ENCODE results near the gene GM2A.

The GM2A gene

DNA sequence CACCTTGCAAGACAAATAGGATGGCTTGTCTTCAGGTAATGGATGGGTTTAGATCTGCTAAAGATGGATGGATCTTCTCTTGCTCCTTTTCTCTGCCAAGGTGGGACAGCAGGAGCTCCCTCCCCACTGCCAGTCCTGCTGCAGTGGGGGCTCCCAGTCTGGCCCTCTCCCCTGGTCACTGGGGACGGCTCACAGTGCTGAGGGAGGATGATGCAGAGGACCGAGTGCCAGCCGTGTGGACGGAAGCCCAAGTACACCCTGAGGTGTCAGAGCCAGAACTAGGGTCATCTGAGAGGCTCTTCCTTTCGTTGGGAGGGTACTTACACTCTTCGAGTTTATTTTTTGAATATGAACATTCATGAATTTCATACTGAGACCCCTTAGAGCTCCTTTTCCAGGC, 34.8 kb upstream of the GM2A start:
- H3K4me3 ChIP-seq (ENCODE audit: low read depth, low read length, poor library complexity, severe bottlenecking) = peak overlapping the region; percentile 88
- no peaks in the 10 kb centered on the region for H4K20me1 ChIP-seq (ENCODE audit: insufficient read depth, low read length)
- peaks cover 86% of the 10 kb centered on the region for H3K36me3 ChIP-seq (ENCODE audit: insufficient read depth, low read length)
- H3K27ac ChIP-seq (ENCODE audit: low read depth, low read length, poor library complexity, severe bottlenecking) = peak overlapping the region; percentile 98
- no peak overlapping the region for H2AFZ ChIP-seq (ENCODE audit: low read length)
- peaks cover 72% of the 10 kb centered on the region for H3K79me2 ChIP-seq (ENCODE audit: insufficient read depth, low read length)
- H3F3A ChIP-seq (ENCODE audit: insufficient read depth, low read length) = peaks cover 8% of the 10 kb centered on the region
- H3K4me2 ChIP-seq (ENCODE audit: low read length) = peak overlapping the region; percentile 80
- no peaks in the 10 kb centered on the region for H3K27me3 ChIP-seq (ENCODE audit: insufficient read depth, low read length)
- no peaks in the 10 kb centered on the region for H3K9me2 ChIP-seq (ENCODE audit: low read depth, low read length)
- peak overlapping the region; percentile 84 for H3K9ac ChIP-seq (ENCODE audit: low read length)
- peaks cover 95% of the 10 kb centered on the region for H3K4me1 ChIP-seq (ENCODE audit: insufficient read depth, low read length, severe bottlenecking)
- H3K9me3 ChIP-seq (ENCODE audit: low read length) = no peaks in the 10 kb centered on the region
- no peak for TF ChIP-seq EZH2 (IDR thresholded peaks at IDR 0.05; ENCODE audit: borderline replicate concordance, low read length)
- TF ChIP-seq, protein P1, sequence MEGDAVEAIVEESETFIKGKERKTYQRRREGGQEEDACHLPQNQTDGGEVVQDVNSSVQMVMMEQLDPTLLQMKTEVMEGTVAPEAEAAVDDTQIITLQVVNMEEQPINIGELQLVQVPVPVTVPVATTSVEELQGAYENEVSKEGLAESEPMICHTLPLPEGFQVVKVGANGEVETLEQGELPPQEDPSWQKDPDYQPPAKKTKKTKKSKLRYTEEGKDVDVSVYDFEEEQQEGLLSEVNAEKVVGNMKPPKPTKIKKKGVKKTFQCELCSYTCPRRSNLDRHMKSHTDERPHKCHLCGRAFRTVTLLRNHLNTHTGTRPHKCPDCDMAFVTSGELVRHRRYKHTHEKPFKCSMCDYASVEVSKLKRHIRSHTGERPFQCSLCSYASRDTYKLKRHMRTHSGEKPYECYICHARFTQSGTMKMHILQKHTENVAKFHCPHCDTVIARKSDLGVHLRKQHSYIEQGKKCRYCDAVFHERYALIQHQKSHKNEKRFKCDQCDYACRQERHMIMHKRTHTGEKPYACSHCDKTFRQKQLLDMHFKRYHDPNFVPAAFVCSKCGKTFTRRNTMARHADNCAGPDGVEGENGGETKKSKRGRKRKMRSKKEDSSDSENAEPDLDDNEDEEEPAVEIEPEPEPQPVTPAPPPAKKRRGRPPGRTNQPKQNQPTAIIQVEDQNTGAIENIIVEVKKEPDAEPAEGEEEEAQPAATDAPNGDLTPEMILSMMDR (IDR thresholded peaks at IDR 0.05; ENCODE audit: low read length) = no peak

DNA sequence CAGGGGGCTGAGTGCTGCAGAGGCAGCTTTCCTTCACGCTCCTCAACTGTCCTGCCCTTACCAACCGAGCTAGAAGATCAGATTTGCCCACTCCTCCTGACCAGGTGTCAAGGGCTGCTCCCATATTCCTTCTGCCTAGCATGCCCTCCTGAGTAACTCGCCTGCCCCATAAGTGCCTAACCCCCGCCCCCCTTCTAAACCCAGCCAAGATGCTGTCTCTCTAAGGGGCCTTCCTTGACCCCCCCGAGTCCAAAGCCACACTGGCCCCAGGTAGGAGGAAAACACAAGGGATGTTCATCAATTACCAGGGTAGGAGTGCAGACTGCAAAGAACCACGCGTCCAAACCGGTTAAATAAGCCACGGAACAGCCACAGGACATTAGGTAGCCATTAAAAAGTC, 33.8 kb upstream of the GM2A start:
- Histone ChIP-seq H3K9ac (ENCODE audit: low read length) (peak overlapping the region; percentile 84), H3K36me3 (ENCODE audit: insufficient read depth, low read length) (peaks cover 85% of the 10 kb centered on the region), H4K20me1 (ENCODE audit: insufficient read depth, low read length) (no peaks in the 10 kb centered on the region), H3K79me2 (ENCODE audit: insufficient read depth, low read length) (peaks cover 76% of the 10 kb centered on the region), H3K27ac (ENCODE audit: low read depth, low read length, poor library complexity, severe bottlenecking) (peak overlapping the region; percentile 98), H3K4me3 (ENCODE audit: low read depth, low read length, poor library complexity, severe bottlenecking) (peak overlapping the region; percentile 88), H2AFZ (ENCODE audit: low read length) (no peak overlapping the region), H3K4me1 (ENCODE audit: insufficient read depth, low read length, severe bottlenecking) (peaks cover 88% of the 10 kb centered on the region), H3K4me2 (ENCODE audit: low read length) (peak overlapping the region; percentile 80), H3K9me2 (ENCODE audit: low read depth, low read length) (no peaks in the 10 kb centered on the region), H3K27me3 (ENCODE audit: insufficient read depth, low read length) (no peaks in the 10 kb centered on the region), H3F3A (ENCODE audit: insufficient read depth, low read length) (peaks cover 3% of the 10 kb centered on the region; the same call in 1 of the 2 replicates), H3K9me3 (ENCODE audit: low read length) (no peaks in the 10 kb centered on the region)
- TF ChIP-seq, protein P1 (IDR thresholded peaks at IDR 0.05; ENCODE audit: low read length) = no peak
- TF ChIP-seq EZH2 (IDR thresholded peaks at IDR 0.05; ENCODE audit: borderline replicate concordance, low read length) = no peak

DNA sequence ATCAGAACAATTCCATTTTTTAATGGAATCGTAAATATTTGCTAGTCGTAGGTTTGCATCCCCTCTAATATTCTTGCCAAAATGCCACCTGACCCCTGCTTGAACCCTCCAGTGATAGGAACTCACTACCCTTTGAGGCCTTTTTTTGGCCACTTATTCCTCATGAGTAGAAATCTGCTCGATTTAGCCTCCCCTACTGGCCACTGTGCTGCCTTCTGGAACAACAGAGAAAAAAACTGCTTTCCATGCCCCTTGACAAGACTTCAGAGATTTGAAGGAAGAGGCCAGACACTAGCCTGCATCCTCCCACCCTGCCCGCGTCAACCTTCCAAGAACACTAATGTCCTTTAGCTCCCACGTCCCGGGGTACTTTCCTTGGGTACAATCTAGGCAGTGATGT, 33.2 kb upstream of the GM2A start:
- Histone ChIP-seq H3K79me2 (ENCODE audit: insufficient read depth, low read length) (peaks cover 76% of the 10 kb centered on the region), H4K20me1 (ENCODE audit: insufficient read depth, low read length) (no peaks in the 10 kb centered on the region), H3K9me2 (ENCODE audit: low read depth, low read length) (no peaks in the 10 kb centered on the region), H3K9me3 (ENCODE audit: low read length) (no peaks in the 10 kb centered on the region), H2AFZ (ENCODE audit: low read length) (no peak overlapping the region), H3F3A (ENCODE audit: insufficient read depth, low read length) (peaks cover 2% of the 10 kb centered on the region; the same call in 1 of the 2 replicates), H3K27me3 (ENCODE audit: insufficient read depth, low read length) (no peaks in the 10 kb centered on the region), H3K4me1 (ENCODE audit: insufficient read depth, low read length, severe bottlenecking) (peaks cover 89% of the 10 kb centered on the region), H3K9ac (ENCODE audit: low read length) (peak overlapping the region; percentile 84), H3K4me2 (ENCODE audit: low read length) (peak overlapping the region; percentile 80), H3K36me3 (ENCODE audit: insufficient read depth, low read length) (peaks cover 85% of the 10 kb centered on the region), H3K4me3 (ENCODE audit: low read depth, low read length, poor library complexity, severe bottlenecking) (peak overlapping the region; percentile 88), H3K27ac (ENCODE audit: low read depth, low read length, poor library complexity, severe bottlenecking) (peak overlapping the region; percentile 98)
- TF ChIP-seq, protein P1 (IDR thresholded peaks at IDR 0.05; ENCODE audit: low read length) = peak; percentile 61; the same call in 1 of the 2 replicates
- TF ChIP-seq EZH2 (IDR thresholded peaks at IDR 0.05; ENCODE audit: borderline replicate concordance, low read length) = no peak
